Measurements from ENCODE around the gene BBOX1. TPM values are rescaled to one million over a fixed set of nuclear protein-coding genes. Genes with fewer than 3 reads are reported as not detected.

The BBOX1 gene
- total and polyA plus RNA-seq, 2 of the 8 experiments (the other 6 are each of a cell fraction or from before 2014, with no cell fraction given), result not detected

DNA sequence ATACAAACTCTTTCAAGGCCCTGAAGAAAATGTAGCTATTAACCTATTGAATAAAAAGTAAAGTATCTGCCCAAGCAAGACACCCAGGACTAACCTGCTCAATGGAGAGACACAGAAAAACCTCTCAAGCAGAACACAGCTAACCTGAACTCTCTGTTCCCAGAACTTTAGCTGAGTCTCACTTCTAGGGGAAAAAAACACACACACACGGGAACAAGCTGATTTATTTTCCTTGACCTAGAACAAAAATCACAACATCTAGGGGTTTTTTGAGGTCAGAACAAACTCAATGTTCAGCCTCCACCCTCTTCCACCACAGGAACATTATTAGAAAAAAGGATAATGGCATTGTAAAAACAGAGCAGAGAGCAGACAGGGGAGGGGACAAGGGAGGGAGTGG lies 121.6 kb downstream of the BBOX1 start (continued):
- TF ChIP-seq CEBPB (IDR thresholded peaks at IDR 0.05; ENCODE audit: low read depth, low read length) (no peak), ZNF274 (IDR thresholded peaks at IDR 0.05; ENCODE audit: borderline replicate concordance, extremely low read depth, low read length) (no peak), CREB1 (IDR thresholded peaks at IDR 0.05) (no peak), CBX5 (IDR thresholded peaks at IDR 0.05; ENCODE audit: low read depth, low read length) (no peak), RNF2 (IDR thresholded peaks at IDR 0.05; ENCODE audit: borderline replicate concordance, low read depth, low read length, missing control alignments, poor library complexity, severe bottlenecking) (no peak), SIX5 (IDR thresholded peaks at IDR 0.05; ENCODE audit: low read depth, low read length) (no peak), NRF1 (IDR thresholded peaks at IDR 0.05; ENCODE audit: low read depth, low read length) (no peak), TEAD4 (IDR thresholded peaks at IDR 0.05; ENCODE audit: low read depth, low read length) (no peak), TCF12 (IDR thresholded peaks at IDR 0.05; ENCODE audit: low read depth, low read length) (no peak), TAF7 (optimal IDR thresholded peaks at IDR 0.05; ENCODE audit: borderline replicate concordance, low read depth, low read length) (no peak)

Measured in H1 (cell line).